SK-N-SH treated with all-trans-retinoic acid at 6 μM for 48 hours (cell line): ENCODE measurements around the gene DDHD1.

Source experiments
- ISL1 ChIP-seq: fragments of 250-450 bp; sonication (Bioruptor Pico); IDR thresholded peaks from 2 replicates; pipeline ENCODE4 v2.1.2; 2022; ENCODE audit warnings: mild to moderate bottlenecking, moderate library complexity
- TCF4 ChIP-seq: fragments of 250-450 bp; sonication (Bioruptor Pico); IDR thresholded peaks from 2 replicates; pipeline ENCODE4 v1.8.0; 2021; ENCODE audit warnings: mild to moderate bottlenecking, moderate library complexity, borderline replicate concordance
- ZFP3 ChIP-seq: fragments of 250-450 bp; sonication (Bioruptor Pico); IDR thresholded peaks from 2 replicates; pipeline ENCODE4 v1.5.0; 2020; ENCODE audit warnings: mild to moderate bottlenecking, moderate library complexity

DNA sequence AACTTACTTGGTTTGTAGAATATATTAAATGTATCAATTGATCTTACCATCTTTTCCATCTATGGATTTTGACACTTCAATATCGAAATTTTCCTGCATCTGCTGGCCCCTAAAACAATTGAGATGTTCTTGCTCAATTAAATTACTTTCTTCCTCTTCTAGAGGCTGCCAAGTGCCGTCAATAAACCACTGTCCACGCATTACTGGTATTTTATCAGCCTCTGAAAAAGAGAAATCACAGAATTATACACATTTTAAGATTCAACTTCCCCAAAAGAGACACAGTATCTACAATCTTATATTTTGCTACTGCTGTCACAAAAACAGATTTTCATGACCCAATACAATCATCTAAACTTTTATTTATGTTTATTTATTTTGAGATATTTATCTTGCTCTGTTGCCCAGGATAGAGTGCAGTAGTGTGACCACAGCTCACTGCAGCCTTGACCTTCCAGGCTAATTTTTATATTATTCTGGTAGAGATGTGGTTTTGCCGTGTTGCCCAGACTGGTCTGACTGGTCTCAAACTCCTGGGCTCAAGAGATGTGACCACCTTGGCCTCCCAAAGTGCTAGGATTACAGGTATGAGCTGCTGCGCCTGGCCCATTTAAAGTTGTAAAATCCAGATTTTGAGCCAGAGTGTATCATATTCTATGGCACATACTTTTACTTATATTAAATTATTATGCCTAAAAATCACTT lies 49.3 kb downstream of the DDHD1 start:
- TF ChIP-seq ISL1 (CRISPR knock-in tag) (no peak), ZFP3 (CRISPR knock-in tag) (no peak), TCF4 (no peak)
